ENCODE data around the gene DCXR. TPM values are rescaled to one million over a fixed set of nuclear protein-coding genes. Genes with fewer than 3 reads are reported as not detected.

DCXR gene
- polyA plus RNA-seq, 1 experiment = 66.0 TPM

- CTCF ChIA-PET = interaction anchor here (1.1 kb wide), 1 partner anchor 8 kb away, joined by 4 read pairs; no protein-coding TSS in a partner anchor
- no peak for TF ChIP-seq CTCF (IDR thresholded peaks at IDR 0.05; ENCODE audit: insufficient read depth, low read depth, low read length)
- H3K36me3 ChIP-seq (ENCODE audit: control insufficient read depth, insufficient read depth, low read length) = peaks cover 3% of the 10 kb centered on the region
- POLR2A ChIA-PET = no interaction called here
- no peak for DNase-seq (ENCODE audit: low read depth)
- H3K4me3 ChIP-seq (ENCODE audit: low read depth, low read length) = no peak overlapping the region
- H3K27me3 ChIP-seq (ENCODE audit: control insufficient read depth, insufficient read depth, low read length) = no peaks in the 10 kb centered on the region
Observed at GRCh38 chr17:81996232-81996756, 41.2 kb downstream of the DCXR start.

GRCh38 chr17:81995463-81996231, 41.9 kb downstream of the DCXR start:
- no peak for TF ChIP-seq CTCF (IDR thresholded peaks at IDR 0.05; ENCODE audit: insufficient read depth, low read depth, low read length)
- POLR2A ChIA-PET = no interaction called here
- CTCF ChIA-PET = interaction anchor here (0.6 to 1.5 kb wide), 3 partner anchors 9 to 36 kb away, joined by 3 to 6 read pairs (median 4); no protein-coding TSS in a partner anchor
- no peak for DNase-seq (ENCODE audit: low read depth)
- Histone ChIP-seq H3K36me3 (ENCODE audit: control insufficient read depth, insufficient read depth, low read length) (peaks cover 3% of the 10 kb centered on the region), H3K4me3 (ENCODE audit: low read depth, low read length) (no peak overlapping the region), H3K27me3 (ENCODE audit: control insufficient read depth, insufficient read depth, low read length) (no peaks in the 10 kb centered on the region)

GRCh38 chr17:81994593-81995462, 42.7 kb downstream of the DCXR start:
- CTCF ChIA-PET = interaction anchor here (1.1 to 1.5 kb wide), 2 partner anchors 9 to 35 kb away, joined by 4 to 6 read pairs; no protein-coding TSS in a partner anchor
- H3K4me3 ChIP-seq (ENCODE audit: low read depth, low read length) = no peak overlapping the region

DNA sequence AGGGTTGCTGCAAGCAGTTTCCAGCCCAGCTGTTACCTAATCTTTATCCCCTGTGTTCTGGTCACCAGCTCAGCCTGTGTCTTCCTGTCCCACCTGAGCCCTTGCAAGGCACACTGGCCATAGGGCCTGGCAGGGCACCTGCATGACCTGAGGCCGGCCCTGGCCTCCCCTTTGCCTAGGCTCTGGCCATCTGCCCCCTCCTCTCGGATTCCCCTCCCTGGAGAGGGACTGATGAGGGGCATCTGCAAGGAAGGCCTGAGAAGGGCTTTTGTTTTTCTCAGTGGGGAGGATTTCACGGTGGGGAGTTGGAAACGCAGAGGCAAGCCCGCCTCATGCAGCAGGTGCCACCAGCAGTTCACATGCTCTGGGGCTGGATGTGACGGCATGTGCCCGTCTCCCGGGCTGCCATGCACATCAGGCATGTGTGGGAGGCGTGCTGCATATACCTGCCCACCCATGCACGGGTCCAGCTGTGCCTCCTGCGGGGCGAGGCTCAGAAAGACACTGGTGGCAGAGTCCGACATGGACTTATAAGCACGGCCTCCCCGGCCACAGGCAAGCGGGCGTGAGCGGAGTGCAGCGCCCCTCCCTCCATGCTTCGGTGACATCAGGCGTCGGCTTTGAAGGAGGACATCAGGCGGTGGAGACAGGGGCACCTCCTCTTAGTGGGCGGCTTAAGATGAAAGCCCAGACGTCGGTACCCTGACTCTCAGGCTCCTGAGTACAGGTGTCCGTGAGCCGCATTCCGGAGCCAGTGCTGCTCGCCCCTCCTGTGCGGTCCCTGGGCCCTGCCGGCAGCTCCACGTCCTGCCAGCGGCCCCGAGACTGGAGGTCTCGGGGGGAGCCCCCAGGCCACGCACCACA, 43.5 kb downstream of the DCXR start:
- H3K4me3 ChIP-seq (ENCODE audit: low read depth, low read length) = no peak overlapping the region
- peaks cover 3% of the 10 kb centered on the region; the same call in 1 of the 2 replicates for H3K36me3 ChIP-seq (ENCODE audit: control insufficient read depth, insufficient read depth, low read length)
- no peak for DNase-seq (ENCODE audit: low read depth)
- POLR2A ChIA-PET = no interaction called here
- CTCF ChIA-PET = interaction anchor here (1.5 kb wide), 1 partner anchor 35 kb away, joined by 6 read pairs; no protein-coding TSS in a partner anchor
- H3K27me3 ChIP-seq (ENCODE audit: control insufficient read depth, insufficient read depth, low read length) = no peaks in the 10 kb centered on the region
- no peak for TF ChIP-seq CTCF (IDR thresholded peaks at IDR 0.05; ENCODE audit: insufficient read depth, low read depth, low read length)

More at GRCh38 chr17:81994593-81995462, 42.7 kb downstream of the DCXR start:
- DNase-seq (ENCODE audit: low read depth) = no peak
- TF ChIP-seq CTCF (IDR thresholded peaks at IDR 0.05; ENCODE audit: insufficient read depth, low read depth, low read length) = no peak
- H3K36me3 ChIP-seq (ENCODE audit: control insufficient read depth, insufficient read depth, low read length) = peaks cover 3% of the 10 kb centered on the region
- H3K27me3 ChIP-seq (ENCODE audit: control insufficient read depth, insufficient read depth, low read length) = no peaks in the 10 kb centered on the region
- POLR2A ChIA-PET = no interaction called here

All from BJ (cell line).